Body of pancreas (tissue), 4 donors: Measurements from ENCODE around the gene MYADML2. TPM values are rescaled to one million over a fixed set of nuclear protein-coding genes. Genes with fewer than 3 reads are reported as not detected.

ENCODE experiments used
- ATAC-seq: fragments of 150-250 bp; one replicate; pipeline ENCODE4 v1.9.1; 2016
- DNase-seq, 4 donors: peaks; one replicate each; pipeline ENCODE4 v3.0.0-alpha.2; 2019
- H3K27ac ChIP-seq, 4 donors: fragments of 200-600 bp; sonication (generic); 1 replicate in 3 of 4; 2 replicates in 1 of 4; pipeline versions ENCODE4 v1.5.1 to v1.6.1; 2016 to 2019; ENCODE audit warnings: mild to moderate bottlenecking in 1 of 4, mixed read lengths in 1 of 4, moderate library complexity in 1 of 4
- H3K27me3 ChIP-seq, 2 donors: fragments of 200-600 bp; sonication (generic); one replicate each; pipeline ENCODE4 v1.6.0; 2016; ENCODE audit warnings: mild to moderate bottlenecking in 1 of 2
- H3K36me3 ChIP-seq, 2 donors: fragments of 200-600 bp; sonication (generic); replicated peaks in 1 of 2; 2 replicates each; pipeline ENCODE4 v1.5.1; 2016; ENCODE audit warnings: low read depth in 2 of 2; ENCODE audit not compliant: insufficient read depth in 1 of 2
- H3K4me1 ChIP-seq: fragments of 200-600 bp; sonication (generic); one replicate; pipeline ENCODE4 v1.6.0; 2016
- H3K4me3 ChIP-seq, 2 donors: fragments of 200-600 bp; sonication (generic); 1 replicate in 1 of 2; 2 replicates in 1 of 2; pipeline ENCODE4 v1.5.1; 2016 to 2019
- H3K9me3 ChIP-seq, 3 donors: fragments of 200-600 bp; sonication (generic); 1 replicate in 2 of 3; 2 replicates in 1 of 3; pipeline ENCODE4 v1.5.1; 2016
- CTCF ChIP-seq, 7 experiments: fragments of 450-650 bp in 4 of 7; fragments of 200-600 bp in 3 of 7; sonication (generic) in 3 of 7; IDR thresholded peaks; one replicate each; pipeline ENCODE4 v1.5.1; 2016 to 2019; ENCODE audit warnings: antibody characterized with exemption in 7 of 7
- POLR2A ChIP-seq, 3 donors: fragments of 450-650 bp; IDR thresholded peaks; one replicate each; pipeline ENCODE4 v1.6.1; 2016; ENCODE audit warnings: antibody characterized with exemption in 3 of 3, mild to moderate bottlenecking in 2 of 3
- WGBS, 2 donors: methylation state at CpG; one replicate each; pipeline ENCODE4 v1.1.5; 2017; 5-methylcytosine and 5-hydroxymethylcytosine counted together
- intact Hi-C: fragments of 100-400 bp; cut with DNase I; formaldehyde crosslinking; loops from one replicate; pipeline ENCODE4 v1.15.1; 2023
- total RNA-seq, 2 donors: library from RNA; depleted of rRNA; stranded (reverse); fragments of >200 nt; gene quantifications; one replicate each; pipeline ENCODE4 v1.1.0, GENCODE V29; 2016

The MYADML2 gene
- total RNA-seq, 2 donors from 2014 or later, result not detected

- intact Hi-C loops, result no loop called here
- Histone ChIP-seq H3K27me3 (no peaks in the 10 kb centered on the region), H3K4me3 (no peak overlapping the region), H3K27ac (no peak overlapping the region), H3K4me1 (peaks cover 18% of the 10 kb centered on the region), H3K9me3 (no peaks in the 10 kb centered on the region), H3K36me3 (peaks cover 0 to 7% of the 10 kb centered on the region in 2 donors)
- ATAC-seq (no peak), DNase-seq (no peak)
- TF ChIP-seq POLR2A (IDR thresholded peaks at IDR 0.05), result no peak
- TF ChIP-seq CTCF (IDR thresholded peaks at IDR 0.05), result no peak
- 92% methylated on average over 25 to 26 of the region's 26 CpGs for WGBS, 2 donors
These were observed 40.2 kb upstream of the MYADML2 start for GRCh38 chr17:81987161-81987770.

GRCh38 chr17:81986606-81987005, 39.6 kb upstream of the MYADML2 start:
- 91 to 98% methylated on average over 26 of the region's 26 CpGs for WGBS, 2 donors
- H3K9me3 ChIP-seq, result no peaks in the 10 kb centered on the region
- peaks cover 12% of the 10 kb centered on the region for H3K4me1 ChIP-seq
- DNase-seq (no peak), ATAC-seq (no peak)
- TF ChIP-seq POLR2A (IDR thresholded peaks at IDR 0.05), result no peak
- no peak for TF ChIP-seq CTCF (IDR thresholded peaks at IDR 0.05)
- H3K27ac ChIP-seq, result no peak overlapping the region
- no peaks in the 10 kb centered on the region for H3K27me3 ChIP-seq
- intact Hi-C loops, result no loop called here
- H3K4me3 ChIP-seq, result no peak overlapping the region
- H3K36me3 ChIP-seq, result peaks cover 0 to 7% of the 10 kb centered on the region in 2 donors

GRCh38 chr17:81984773-81985410, 37.9 kb upstream of the MYADML2 start:
- Histone ChIP-seq H3K27ac (no peak overlapping the region), H3K27me3 (no peaks in the 10 kb centered on the region), H3K36me3 (peaks cover 0 to 7% of the 10 kb centered on the region in 2 donors), H3K9me3 (no peaks in the 10 kb centered on the region), H3K4me3 (no peak overlapping the region), H3K4me1 (no peaks in the 10 kb centered on the region)
- no peak for DNase-seq
- WGBS, 2 donors, result 84 to 91% methylated on average over 19 to 21 of the region's 21 CpGs
- intact Hi-C loops, result no loop called here
- no peak for TF ChIP-seq POLR2A (IDR thresholded peaks at IDR 0.05)
- no peak for TF ChIP-seq CTCF (IDR thresholded peaks at IDR 0.05)
- no peak for ATAC-seq

GRCh38 chr17:81983639-81984373, 36.8 kb upstream of the MYADML2 start:
- DNase-seq (no peak), ATAC-seq (no peak)
- Histone ChIP-seq H3K27ac (no peak overlapping the region), H3K4me1 (peaks cover 2% of the 10 kb centered on the region), H3K9me3 (no peaks in the 10 kb centered on the region), H3K27me3 (no peaks in the 10 kb centered on the region), H3K36me3 (peaks cover 0 to 7% of the 10 kb centered on the region in 2 donors), H3K4me3 (no peak overlapping the region)
- WGBS, 2 donors, result 89 to 97% methylated on average over 20 to 26 of the region's 26 CpGs
- TF ChIP-seq POLR2A (IDR thresholded peaks at IDR 0.05) (no peak), CTCF (IDR thresholded peaks at IDR 0.05) (no peak)
- intact Hi-C loops, result no loop called here
